RWPE2 (cell line): ENCODE data around the gene JAKMIP2.

Source experiments
- ATAC-seq: fragments of 200-7000 bp; cut with Tn5 transposase; 3 replicates; pipeline ENCODE4 v1.9.1; 2021; ENCODE audit warnings: low read depth
- DNase-seq: peaks from one replicate; pipeline ENCODE4 v3.0.0-alpha.2; 2020; ENCODE audit warnings: low spot score
- H3K27ac ChIP-seq: fragments of 450-650 bp; 2 replicates; pipeline ENCODE4 v1.5.1; 2017; ENCODE audit warnings: mild to moderate bottlenecking; ENCODE audit not compliant: poor library complexity, severe bottlenecking
- H3K27me3 ChIP-seq: fragments of 250-450 bp; sonication (Bioruptor Pico); 2 replicates; pipeline ENCODE4 v1.5.1; 2021; ENCODE audit warnings: mild to moderate bottlenecking, moderate library complexity; ENCODE audit not compliant: insufficient read depth, poor library complexity, severe bottlenecking
- H3K36me3 ChIP-seq: fragments of 250-450 bp; sonication (Bioruptor Pico); 2 replicates; pipeline ENCODE4 v1.5.1; 2020; ENCODE audit warnings: low read depth, mild to moderate bottlenecking, moderate library complexity
- H3K4me1 ChIP-seq: fragments of 250-450 bp; sonication (Bioruptor Pico); 2 replicates; pipeline ENCODE4 v1.5.1; 2021; ENCODE audit warnings: mild to moderate bottlenecking, moderate library complexity; ENCODE audit not compliant: insufficient read depth, poor library complexity, severe bottlenecking
- H3K4me3 ChIP-seq: fragments of 250-450 bp; sonication (Bioruptor Pico); 2 replicates; pipeline ENCODE4 v1.5.1; 2021; ENCODE audit warnings: mild to moderate bottlenecking, moderate library complexity; ENCODE audit not compliant: severe bottlenecking
- H3K9me3 ChIP-seq: fragments of 250-450 bp; sonication (Bioruptor Pico); 2 replicates; pipeline ENCODE4 v1.5.1; 2021; ENCODE audit warnings: mild to moderate bottlenecking, moderate library complexity; ENCODE audit not compliant: severe bottlenecking
- TF ChIP-seq, protein P1 (sequence below): fragments of 450-650 bp; IDR thresholded peaks from one replicate; pipeline ENCODE4 v1.5.1; 2017; ENCODE audit warnings: mild to moderate bottlenecking, moderate library complexity; ENCODE audit not compliant: poor library complexity, severe bottlenecking

JAKMIP2 gene

DNA sequence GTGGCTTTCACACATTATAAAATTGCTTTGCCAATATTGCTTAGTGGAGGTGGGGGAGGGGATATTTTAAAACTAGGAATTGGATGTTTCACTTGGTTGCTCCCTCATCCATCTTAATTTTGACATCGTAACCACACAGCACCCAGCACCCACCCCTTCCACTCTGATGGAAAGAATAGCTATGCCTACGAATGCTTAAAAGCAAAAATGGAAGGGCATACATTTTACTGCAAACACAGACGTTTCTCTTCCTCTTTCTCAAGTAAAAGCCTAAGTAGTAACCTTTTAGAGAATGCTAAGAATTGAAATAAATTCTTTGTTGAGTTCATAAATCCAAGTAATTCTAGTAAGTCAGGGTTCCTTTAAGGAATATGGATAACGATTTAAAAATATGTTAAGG lies 69.9 kb downstream of the JAKMIP2 start:
- no peak for ATAC-seq
- no peaks in the 10 kb centered on the region for H3K36me3 ChIP-seq

DNA sequence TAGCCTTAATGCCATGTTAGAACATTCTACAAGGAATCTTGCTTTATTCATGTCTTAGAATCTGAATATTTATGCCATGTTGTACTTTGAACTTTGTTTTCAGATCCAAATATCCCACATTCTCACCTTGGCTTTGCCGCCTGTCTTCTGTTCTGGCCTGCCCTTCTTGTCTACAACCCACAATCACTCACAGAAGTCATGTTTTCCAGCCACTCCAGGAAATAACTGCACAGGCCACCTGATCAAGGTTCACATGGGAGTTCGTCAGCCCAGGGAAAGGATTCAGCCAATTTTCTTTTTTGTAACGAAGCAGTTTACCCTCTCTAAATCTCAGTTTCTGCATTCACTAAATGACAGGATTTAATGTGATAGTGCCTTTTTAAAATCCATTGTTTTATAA lies 70.5 kb downstream of the JAKMIP2 start:
- TF ChIP-seq, protein P1, sequence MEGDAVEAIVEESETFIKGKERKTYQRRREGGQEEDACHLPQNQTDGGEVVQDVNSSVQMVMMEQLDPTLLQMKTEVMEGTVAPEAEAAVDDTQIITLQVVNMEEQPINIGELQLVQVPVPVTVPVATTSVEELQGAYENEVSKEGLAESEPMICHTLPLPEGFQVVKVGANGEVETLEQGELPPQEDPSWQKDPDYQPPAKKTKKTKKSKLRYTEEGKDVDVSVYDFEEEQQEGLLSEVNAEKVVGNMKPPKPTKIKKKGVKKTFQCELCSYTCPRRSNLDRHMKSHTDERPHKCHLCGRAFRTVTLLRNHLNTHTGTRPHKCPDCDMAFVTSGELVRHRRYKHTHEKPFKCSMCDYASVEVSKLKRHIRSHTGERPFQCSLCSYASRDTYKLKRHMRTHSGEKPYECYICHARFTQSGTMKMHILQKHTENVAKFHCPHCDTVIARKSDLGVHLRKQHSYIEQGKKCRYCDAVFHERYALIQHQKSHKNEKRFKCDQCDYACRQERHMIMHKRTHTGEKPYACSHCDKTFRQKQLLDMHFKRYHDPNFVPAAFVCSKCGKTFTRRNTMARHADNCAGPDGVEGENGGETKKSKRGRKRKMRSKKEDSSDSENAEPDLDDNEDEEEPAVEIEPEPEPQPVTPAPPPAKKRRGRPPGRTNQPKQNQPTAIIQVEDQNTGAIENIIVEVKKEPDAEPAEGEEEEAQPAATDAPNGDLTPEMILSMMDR, result no peak
- H3K27ac ChIP-seq, result no peak overlapping the region
- peaks cover 25% of the 10 kb centered on the region for H3K27me3 ChIP-seq
- H3K4me1 ChIP-seq, result no peaks in the 10 kb centered on the region
- H3K4me3 ChIP-seq, result no peak overlapping the region
- ATAC-seq (no peak), DNase-seq (no peak)
- H3K36me3 ChIP-seq, result no peaks in the 10 kb centered on the region
- no peaks in the 10 kb centered on the region for H3K9me3 ChIP-seq

More for the DNA sequence above, 69.9 kb downstream of the JAKMIP2 start:
- DNase-seq, result no peak
- TF ChIP-seq, protein P1, result no peak
- no peak overlapping the region for H3K4me3 ChIP-seq
- H3K27ac ChIP-seq, result no peak overlapping the region
- no peaks in the 10 kb centered on the region for H3K9me3 ChIP-seq
- H3K27me3 ChIP-seq, result peaks cover 25% of the 10 kb centered on the region
- no peaks in the 10 kb centered on the region for H3K4me1 ChIP-seq

DNA sequence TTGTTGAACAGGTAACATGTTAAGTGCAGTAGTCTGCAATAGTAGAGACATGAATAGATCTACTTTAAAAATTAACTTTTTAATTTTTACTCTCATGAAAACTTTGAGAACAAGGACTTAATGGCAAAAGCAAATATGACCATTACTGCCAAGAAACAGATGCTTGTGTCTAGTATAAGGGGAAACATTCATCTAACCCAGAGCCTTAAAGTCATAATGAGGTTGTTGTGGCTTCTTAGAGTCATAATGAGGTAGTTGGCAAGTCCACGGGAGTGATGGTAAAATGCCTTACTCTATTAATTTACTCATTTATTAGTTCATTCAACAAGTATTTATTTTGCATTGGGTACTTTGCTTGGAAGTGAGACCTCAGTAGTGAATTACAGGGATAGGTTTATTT lies 71.5 kb downstream of the JAKMIP2 start:
- H3K4me3 ChIP-seq, result no peak overlapping the region
- H3K36me3 ChIP-seq, result no peaks in the 10 kb centered on the region
- ATAC-seq (no peak), DNase-seq (no peak)
- peaks cover 25% of the 10 kb centered on the region for H3K27me3 ChIP-seq
- no peaks in the 10 kb centered on the region for H3K9me3 ChIP-seq
- TF ChIP-seq, protein P1, result no peak
- no peak overlapping the region for H3K27ac ChIP-seq
- no peaks in the 10 kb centered on the region for H3K4me1 ChIP-seq

GRCh38 chr5:147708708-147709107 lies 73.8 kb downstream of the JAKMIP2 start:
- ATAC-seq, result no peak
- no peak overlapping the region for H3K27ac ChIP-seq
- H3K9me3 ChIP-seq, result no peaks in the 10 kb centered on the region

GRCh38 chr5:147704544-147704943 lies 78.0 kb downstream of the JAKMIP2 start:
- Histone ChIP-seq H3K27ac (no peak overlapping the region), H3K4me1 (no peaks in the 10 kb centered on the region), H3K9me3 (no peaks in the 10 kb centered on the region), H3K27me3 (no peaks in the 10 kb centered on the region), H3K36me3 (no peaks in the 10 kb centered on the region), H3K4me3 (no peak overlapping the region)
- DNase-seq (no peak), ATAC-seq (no peak)
- TF ChIP-seq, protein P1, result no peak

More at GRCh38 chr5:147708708-147709107, 73.8 kb downstream of the JAKMIP2 start:
- Histone ChIP-seq H3K36me3 (no peaks in the 10 kb centered on the region), H3K27me3 (peaks cover 13% of the 10 kb centered on the region), H3K4me1 (no peaks in the 10 kb centered on the region), H3K4me3 (no peak overlapping the region)
- TF ChIP-seq, protein P1, result no peak
- DNase-seq, result no peak
